CD4-positive, alpha-beta T cell (primary cell): ENCODE data around the gene UBAC2. TPM values are rescaled to one million over a fixed set of nuclear protein-coding genes. Genes with fewer than 3 reads are reported as not detected.
"Not testable (repeated sequence)": the region's sequence is repeated elsewhere in the genome, so short reads cannot be mapped to it uniquely, and the experiment has no call there.

ENCODE experiments used
- ATAC-seq: fragments of 200-7000 bp; cut with Tn5 transposase; one replicate; pipeline ENCODE4 v1.10.0; 2022; ENCODE audit warnings: mild to moderate bottlenecking; ENCODE audit not compliant: poor library complexity
- CTCF ChIA-PET: fragments of 350-600 bp; sonication (Branson Sonifier 250); formaldehyde crosslinking; loops from one replicate; lab custom pipeline; 2021; ENCODE audit warnings: antibody characterized with exemption, inconsistent platforms; lab: Charles Lee
- POLR2A ChIA-PET: fragments of 350-600 bp; sonication (Branson Sonifier 250); formaldehyde crosslinking; loops from one replicate; lab custom pipeline; 2021; ENCODE audit warnings: antibody characterized with exemption, inconsistent platforms; lab: Charles Lee
- DNase-seq, 14 experiments: peaks; one replicate each; pipeline ENCODE4 v3.0.0-alpha.2; 2013 to 2020; ENCODE audit warnings: mixed read lengths in 2 of 14
- H3K27ac ChIP-seq, 2 donors: one replicate each; pipeline versions ENCODE4 v1.5.1 to v1.7.0; 2013; ENCODE audit warnings: low read length in 2 of 2, low read depth in 1 of 2, mild to moderate bottlenecking in 1 of 2
- H3K27me3 ChIP-seq, 2 experiments: 1 replicate in 1 of 2; 2 replicates in 1 of 2; pipeline versions ENCODE4 v1.6.1 to v1.7.0; 2013; ENCODE audit warnings: low read length in 2 of 2, control low read depth in 1 of 2, mild to moderate bottlenecking in 1 of 2, moderate library complexity in 1 of 2; ENCODE audit not compliant: insufficient read depth in 2 of 2, control insufficient read depth in 1 of 2
- H3K36me3 ChIP-seq: one replicate; pipeline ENCODE4 v1.6.1; 2013; ENCODE audit warnings: low read length, control low read depth; ENCODE audit not compliant: insufficient read depth
- H3K4me1 ChIP-seq: one replicate; pipeline ENCODE4 v1.6.1; 2013; ENCODE audit warnings: low read length, control low read depth; ENCODE audit not compliant: insufficient read depth
- H3K4me3 ChIP-seq: one replicate; pipeline ENCODE4 v1.5.1; 2013; ENCODE audit warnings: mild to moderate bottlenecking, low read length, moderate library complexity
- H3K9me3 ChIP-seq, 2 experiments: 1 replicate in 1 of 2; 2 replicates in 1 of 2; pipeline versions ENCODE4 v1.6.1 to v1.7.0; 2013; ENCODE audit warnings: low read length in 2 of 2, mild to moderate bottlenecking in 2 of 2, control low read depth in 1 of 2, moderate library complexity in 1 of 2; ENCODE audit not compliant: control insufficient read depth in 1 of 2, insufficient read depth in 1 of 2
- H3K27ac Mint-ChIP-seq: one replicate; pipeline ENCODE4 v1.8.0; 2020; ENCODE audit warnings: mixed read lengths
- H3K27me3 Mint-ChIP-seq: one replicate; pipeline ENCODE4 v1.8.0; 2021; ENCODE audit warnings: mixed read lengths
- H3K36me3 Mint-ChIP-seq: one replicate; pipeline ENCODE4 v1.8.0; 2021; ENCODE audit warnings: low read depth, mixed read lengths
- H3K4me1 Mint-ChIP-seq: one replicate; pipeline ENCODE4 v1.8.0; 2021; ENCODE audit warnings: low read depth, mixed read lengths
- H3K4me3 Mint-ChIP-seq: one replicate; pipeline ENCODE4 v1.8.0; 2020; ENCODE audit warnings: mild to moderate bottlenecking, mixed read lengths
- H3K9me3 Mint-ChIP-seq: one replicate; pipeline ENCODE4 v1.8.0; 2020; ENCODE audit warnings: mixed read lengths
- intact Hi-C, 2 experiments: fragments of 100-400 bp; cut with DNase I in 1 of 2; cut with micrococcal nuclease in 1 of 2; formaldehyde crosslinking; loops; one replicate each; pipeline versions ENCODE4 v1.15.1 to v1.9.0; 2023 to 2025; cut with DNase I, micrococcal nuclease
- total RNA-seq, 174 experiments: library from RNA in 2 of 174; stranded (reverse) in 2 of 174; gene quantifications; one replicate each; pipeline ENCODE4 v1.2.3 and lab custom pipeline; 2021 to 2026
- TF ChIP-seq, protein P1 (sequence below): fragments of 200-600 bp; IDR thresholded peaks from one replicate; pipeline ENCODE4 v1.8.0; 2022; ENCODE audit warnings: antibody characterized with exemption, mild to moderate bottlenecking

UBAC2 gene
- total RNA-seq, 2 experiments from 2014 or later, result 59.8 to 67.4 TPM

DNA sequence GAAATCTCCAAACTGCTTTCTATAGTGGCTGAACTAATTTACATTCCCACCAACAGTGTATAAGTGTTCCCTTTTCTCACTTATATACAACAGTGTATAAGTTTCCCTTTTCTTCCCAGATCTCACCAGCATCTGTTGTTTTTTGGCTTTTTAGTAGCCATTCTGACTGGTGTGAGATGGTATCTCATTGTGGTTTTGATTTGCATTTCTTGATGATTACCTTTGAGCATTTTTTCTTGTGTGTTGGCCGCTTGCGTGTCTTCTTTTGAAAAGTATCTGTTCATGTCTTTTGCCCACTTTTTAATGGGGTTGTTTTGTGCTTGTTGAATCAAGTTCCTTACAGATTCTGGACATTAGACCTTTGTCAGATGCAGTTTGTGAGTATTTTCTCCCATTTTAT, 49.0 kb downstream of the UBAC2 start:
- not testable (repeated sequence) for H3K27ac ChIP-seq, H3K27me3 Mint-ChIP-seq, H3K4me3 ChIP-seq, H3K9me3 Mint-ChIP-seq, H3K9me3 ChIP-seq, ATAC-seq, H3K27me3 ChIP-seq, H3K4me3 Mint-ChIP-seq, DNase-seq, H3K4me1 ChIP-seq
- ChIA-PET POLR2A (interaction anchor here (1.0 kb wide), 1 partner anchor 48 kb away, joined by 3 read pairs; no protein-coding TSS in a partner anchor), CTCF (interaction anchor here (0.6 to 1.3 kb wide), 2 partner anchors 50 to 64 kb away, joined by 3 read pairs; no protein-coding TSS in a partner anchor)
- Mint-ChIP-seq H3K27ac (peak overlapping the region; percentile 43), H3K36me3 (peaks cover 80% of the 10 kb centered on the region), H3K4me1 (peaks cover 59% of the 10 kb centered on the region)
- intact Hi-C loops, result loop anchor here (10.0 kb wide), 2 partner anchors 165 to 355 kb away; no protein-coding TSS in a partner anchor
- peaks cover 30% of the 10 kb centered on the region for H3K36me3 ChIP-seq

DNA sequence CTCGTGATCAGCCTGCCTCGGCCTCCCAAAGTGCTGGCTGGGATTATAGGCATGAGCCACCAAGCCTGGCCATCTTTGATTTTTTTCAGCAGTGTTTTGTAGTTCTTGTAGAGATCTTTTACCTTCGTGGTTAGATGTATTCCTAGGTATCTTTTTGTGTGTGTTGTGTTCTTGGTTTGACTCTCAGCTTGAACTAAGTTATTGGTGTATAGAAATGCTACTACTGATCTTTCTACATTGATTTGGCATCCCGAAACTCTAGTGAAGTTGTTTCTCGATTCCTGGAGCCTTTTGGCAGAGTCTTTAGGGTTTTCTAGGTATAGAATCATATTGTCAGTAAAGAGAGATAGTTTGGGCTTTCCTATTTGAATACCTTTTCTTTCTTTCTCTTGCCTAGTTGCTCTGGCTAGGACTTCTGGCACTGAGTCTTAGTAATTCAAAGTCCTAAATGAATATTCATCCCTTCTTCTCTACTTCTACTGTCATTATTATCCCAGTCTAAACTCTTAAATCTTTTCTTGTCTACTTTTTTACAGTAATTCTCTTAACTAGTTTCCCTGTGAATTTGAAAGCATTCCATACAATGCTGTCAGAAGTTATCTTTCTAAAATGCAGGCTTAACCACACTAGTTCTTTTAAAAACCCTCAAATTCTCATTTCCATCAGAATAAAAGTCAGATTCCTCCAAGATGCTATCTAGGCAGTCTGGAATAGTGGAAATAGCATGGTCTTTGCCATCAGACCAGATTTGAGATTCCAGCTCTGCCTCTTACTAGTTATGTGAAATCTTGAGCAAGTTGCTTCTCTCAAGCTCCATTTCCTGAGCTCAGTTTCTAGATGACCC, 50.5 kb downstream of the UBAC2 start:
- DNase-seq (no peak), ATAC-seq (no peak)
- no peaks in the 10 kb centered on the region for H3K9me3 Mint-ChIP-seq
- Histone ChIP-seq H3K36me3 (peaks cover 37% of the 10 kb centered on the region), H3K4me1 (peaks cover 14% of the 10 kb centered on the region), H3K4me3 (no peak overlapping the region), H3K27me3 (no peaks in the 10 kb centered on the region), H3K9me3 (no peaks in the 10 kb centered on the region), H3K27ac (no peak overlapping the region)
- intact Hi-C loops, result loop anchor here (10.0 kb wide), 2 partner anchors 166 to 356 kb away; no protein-coding TSS in a partner anchor
- peaks cover 82% of the 10 kb centered on the region for H3K36me3 Mint-ChIP-seq
- POLR2A ChIA-PET, result interaction anchor here (0.6 to 2.0 kb wide), 7 partner anchors 12 to 50 kb away, joined by 3 to 11 read pairs (median 3); partner anchors contain the start of gene UBAC2
- H3K27me3 Mint-ChIP-seq, result no peaks in the 10 kb centered on the region
- H3K4me3 Mint-ChIP-seq, result no peak overlapping the region
- peak overlapping the region; percentile 43 for H3K27ac Mint-ChIP-seq
- CTCF ChIA-PET, result interaction anchor here (1.2 to 2.0 kb wide), 3 partner anchors 18 to 75 kb away, joined by 3 to 6 read pairs (median 5); no protein-coding TSS in a partner anchor
- TF ChIP-seq, protein P1, sequence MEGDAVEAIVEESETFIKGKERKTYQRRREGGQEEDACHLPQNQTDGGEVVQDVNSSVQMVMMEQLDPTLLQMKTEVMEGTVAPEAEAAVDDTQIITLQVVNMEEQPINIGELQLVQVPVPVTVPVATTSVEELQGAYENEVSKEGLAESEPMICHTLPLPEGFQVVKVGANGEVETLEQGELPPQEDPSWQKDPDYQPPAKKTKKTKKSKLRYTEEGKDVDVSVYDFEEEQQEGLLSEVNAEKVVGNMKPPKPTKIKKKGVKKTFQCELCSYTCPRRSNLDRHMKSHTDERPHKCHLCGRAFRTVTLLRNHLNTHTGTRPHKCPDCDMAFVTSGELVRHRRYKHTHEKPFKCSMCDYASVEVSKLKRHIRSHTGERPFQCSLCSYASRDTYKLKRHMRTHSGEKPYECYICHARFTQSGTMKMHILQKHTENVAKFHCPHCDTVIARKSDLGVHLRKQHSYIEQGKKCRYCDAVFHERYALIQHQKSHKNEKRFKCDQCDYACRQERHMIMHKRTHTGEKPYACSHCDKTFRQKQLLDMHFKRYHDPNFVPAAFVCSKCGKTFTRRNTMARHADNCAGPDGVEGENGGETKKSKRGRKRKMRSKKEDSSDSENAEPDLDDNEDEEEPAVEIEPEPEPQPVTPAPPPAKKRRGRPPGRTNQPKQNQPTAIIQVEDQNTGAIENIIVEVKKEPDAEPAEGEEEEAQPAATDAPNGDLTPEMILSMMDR, result no peak
- peaks cover 68% of the 10 kb centered on the region for H3K4me1 Mint-ChIP-seq

DNA sequence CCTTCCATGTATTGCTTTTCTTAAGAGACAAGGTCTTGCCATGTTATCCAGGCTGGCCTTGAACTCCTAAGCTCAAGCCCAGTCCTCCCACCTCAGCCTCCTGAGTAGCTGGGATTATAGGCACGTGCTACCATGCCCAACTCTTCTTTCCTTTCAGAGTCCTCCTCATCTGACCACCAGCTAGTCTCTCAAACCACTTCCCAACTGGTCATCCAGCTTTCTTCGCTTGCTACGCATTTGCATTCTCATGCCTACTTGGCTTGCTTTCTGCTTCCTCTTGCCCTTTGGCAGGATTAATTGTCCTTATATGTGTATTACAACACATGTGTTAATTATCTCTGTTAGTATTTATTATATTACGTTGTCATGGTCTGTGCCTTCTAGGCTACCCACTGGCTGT, 51.3 kb downstream of the UBAC2 start:
- TF ChIP-seq, protein P1, result no peak
- Mint-ChIP-seq H3K27me3 (no peaks in the 10 kb centered on the region), H3K4me3 (no peak overlapping the region), H3K27ac (peak overlapping the region; percentile 43), H3K9me3 (no peaks in the 10 kb centered on the region), H3K4me1 (peaks cover 72% of the 10 kb centered on the region), H3K36me3 (peaks cover 83% of the 10 kb centered on the region)
- Histone ChIP-seq H3K4me3 (no peak overlapping the region), H3K27ac (no peak overlapping the region), H3K27me3 (no peaks in the 10 kb centered on the region), H3K4me1 (peaks cover 14% of the 10 kb centered on the region), H3K36me3 (peaks cover 37% of the 10 kb centered on the region), H3K9me3 (no peaks in the 10 kb centered on the region)
- POLR2A ChIA-PET, result interaction anchor here (0.6 to 2.0 kb wide), 7 partner anchors 13 to 51 kb away, joined by 3 to 11 read pairs (median 3); partner anchors contain the start of gene UBAC2
- ATAC-seq (no peak), DNase-seq (no peak)
- intact Hi-C loops, result loop anchor here (10.0 kb wide), 2 partner anchors 167 to 357 kb away; no protein-coding TSS in a partner anchor
- CTCF ChIA-PET, result interaction anchor here (1.2 to 2.0 kb wide), 3 partner anchors 17 to 75 kb away, joined by 3 to 6 read pairs (median 5); no protein-coding TSS in a partner anchor
